HG02885 (cell line): ENCODE results near the gene POLR3C.
A peak's percentile ranks its signal among the peaks of the same experiment; 100 is the strongest.
"Not testable (repeated sequence)": the region's sequence is repeated elsewhere in the genome, so short reads cannot be mapped to it uniquely, and the experiment has no call there.

ENCODE experiments used
- ATAC-seq: cut with Tn5 transposase; IDR thresholded peaks from one replicate; pipeline ENCODE4 v1.9.1; 2021; ENCODE audit warnings: mild to moderate bottlenecking; ENCODE audit not compliant: unreplicated experiment, poor library complexity

POLR3C gene, protein sequence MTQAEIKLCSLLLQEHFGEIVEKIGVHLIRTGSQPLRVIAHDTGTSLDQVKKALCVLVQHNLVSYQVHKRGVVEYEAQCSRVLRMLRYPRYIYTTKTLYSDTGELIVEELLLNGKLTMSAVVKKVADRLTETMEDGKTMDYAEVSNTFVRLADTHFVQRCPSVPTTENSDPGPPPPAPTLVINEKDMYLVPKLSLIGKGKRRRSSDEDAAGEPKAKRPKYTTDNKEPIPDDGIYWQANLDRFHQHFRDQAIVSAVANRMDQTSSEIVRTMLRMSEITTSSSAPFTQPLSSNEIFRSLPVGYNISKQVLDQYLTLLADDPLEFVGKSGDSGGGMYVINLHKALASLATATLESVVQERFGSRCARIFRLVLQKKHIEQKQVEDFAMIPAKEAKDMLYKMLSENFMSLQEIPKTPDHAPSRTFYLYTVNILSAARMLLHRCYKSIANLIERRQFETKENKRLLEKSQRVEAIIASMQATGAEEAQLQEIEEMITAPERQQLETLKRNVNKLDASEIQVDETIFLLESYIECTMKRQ

DNA sequence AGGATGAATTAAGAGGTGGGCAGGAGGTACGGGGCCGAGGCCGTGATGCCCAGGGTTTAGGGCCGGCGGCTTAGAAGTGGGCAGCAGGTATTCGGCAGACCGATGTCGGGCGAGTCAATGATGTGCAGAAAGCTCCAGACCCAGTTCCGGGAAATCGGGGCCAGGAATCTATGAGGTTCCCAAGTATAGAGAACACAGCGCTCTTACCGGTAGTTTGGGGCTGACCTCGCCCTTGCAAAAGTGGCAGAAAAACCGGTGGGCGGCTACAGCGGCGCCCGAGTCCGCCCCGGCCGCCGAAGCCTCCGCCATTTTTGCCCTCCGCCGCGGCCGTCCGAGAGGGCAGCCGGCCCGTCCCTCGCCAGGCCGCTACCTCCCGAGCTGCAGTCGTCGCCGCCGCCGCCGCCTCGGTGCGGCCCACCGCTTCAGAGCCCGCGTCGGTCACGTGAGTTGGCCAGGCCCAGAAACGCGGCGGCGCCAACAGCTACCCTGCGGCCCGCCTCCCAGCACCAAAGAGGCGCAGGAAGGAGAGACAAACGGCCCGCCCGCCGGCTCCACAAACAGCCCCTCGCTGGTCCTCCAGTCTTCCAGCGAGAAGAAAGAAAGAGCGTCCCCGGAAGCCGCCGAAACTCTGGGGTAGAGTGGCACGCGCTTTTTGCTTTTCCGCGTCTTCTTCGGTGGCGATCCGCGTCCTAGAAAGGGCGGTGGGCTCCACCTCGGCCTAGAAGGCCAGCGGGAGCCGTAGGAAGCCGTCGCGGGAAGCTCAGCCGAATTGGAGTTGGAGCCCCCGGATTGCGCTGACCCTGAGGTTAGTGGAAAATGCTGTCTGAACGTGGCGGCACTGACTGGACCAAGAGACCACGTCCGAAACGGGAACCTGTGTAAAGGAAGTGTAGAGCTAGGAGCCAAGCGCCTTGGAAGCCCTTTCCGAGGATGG, at the start of gene POLR3C, which contains the start of gene RNF115:
Gene POLR3C, plus strand, starts transcription at position 636 of the 934 bp plus-strand sequence. CDS start 1,577 bp downstream, outside the sequence.
Gene RNF115, minus strand, starts transcription at position 531 of the 934 bp plus-strand sequence. Its CDS starts 222 bp downstream, at position 309.
- ATAC-seq, result peak; percentile 86

DNA sequence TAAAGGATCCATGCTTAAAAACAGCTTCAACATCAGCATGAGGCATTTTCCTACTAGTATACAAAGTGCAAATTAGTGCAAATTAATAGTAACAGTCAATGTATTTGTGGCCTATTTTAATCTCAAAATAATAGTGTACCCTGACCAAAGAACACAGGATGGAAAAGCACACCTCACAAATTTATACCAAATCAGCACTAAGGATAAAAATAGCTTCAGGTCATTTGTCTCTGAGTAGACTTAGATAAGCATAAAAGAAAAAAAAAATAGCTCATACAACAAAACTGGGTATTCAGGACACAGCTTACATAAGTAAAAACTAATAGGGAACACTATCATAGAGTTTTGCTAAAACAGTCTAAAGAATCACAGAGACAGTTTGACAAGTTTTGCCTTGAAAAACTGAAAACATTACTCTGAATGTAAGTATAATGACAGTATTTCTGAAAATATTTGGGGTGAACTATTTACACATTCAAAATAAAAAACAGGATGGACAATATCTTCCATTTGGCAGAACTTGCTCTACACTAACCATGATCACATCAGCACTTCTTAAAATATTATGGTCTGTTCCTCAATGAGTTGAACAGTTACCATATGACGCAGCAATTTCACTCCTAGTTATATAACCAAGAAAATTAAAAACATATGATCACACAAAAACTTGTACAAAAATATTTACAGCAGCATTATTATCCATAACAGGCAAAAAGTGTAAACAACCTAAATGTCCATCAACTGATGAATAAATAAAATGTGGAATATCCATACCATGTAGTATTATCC, 46.4 kb upstream of the POLR3C start:
- ATAC-seq, result no peak

DNA sequence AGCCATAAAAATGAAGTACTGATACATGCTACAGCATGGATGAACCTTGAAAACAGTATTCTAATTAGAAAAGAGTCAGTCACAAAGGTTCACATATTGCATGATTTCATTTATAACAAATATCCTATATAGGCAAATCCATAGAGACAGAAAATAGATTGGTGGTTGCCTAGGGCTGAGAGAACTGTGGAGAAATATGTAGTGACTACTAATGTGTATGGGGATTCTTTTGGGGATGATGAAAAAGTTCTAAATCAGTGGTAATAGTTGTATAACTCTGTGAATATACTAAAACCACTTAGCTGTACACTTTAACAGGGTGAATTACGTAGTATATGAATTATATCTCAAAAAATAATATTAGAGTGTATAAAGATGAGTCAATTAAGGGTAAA, 45.9 kb upstream of the POLR3C start:
- no peak for ATAC-seq

DNA sequence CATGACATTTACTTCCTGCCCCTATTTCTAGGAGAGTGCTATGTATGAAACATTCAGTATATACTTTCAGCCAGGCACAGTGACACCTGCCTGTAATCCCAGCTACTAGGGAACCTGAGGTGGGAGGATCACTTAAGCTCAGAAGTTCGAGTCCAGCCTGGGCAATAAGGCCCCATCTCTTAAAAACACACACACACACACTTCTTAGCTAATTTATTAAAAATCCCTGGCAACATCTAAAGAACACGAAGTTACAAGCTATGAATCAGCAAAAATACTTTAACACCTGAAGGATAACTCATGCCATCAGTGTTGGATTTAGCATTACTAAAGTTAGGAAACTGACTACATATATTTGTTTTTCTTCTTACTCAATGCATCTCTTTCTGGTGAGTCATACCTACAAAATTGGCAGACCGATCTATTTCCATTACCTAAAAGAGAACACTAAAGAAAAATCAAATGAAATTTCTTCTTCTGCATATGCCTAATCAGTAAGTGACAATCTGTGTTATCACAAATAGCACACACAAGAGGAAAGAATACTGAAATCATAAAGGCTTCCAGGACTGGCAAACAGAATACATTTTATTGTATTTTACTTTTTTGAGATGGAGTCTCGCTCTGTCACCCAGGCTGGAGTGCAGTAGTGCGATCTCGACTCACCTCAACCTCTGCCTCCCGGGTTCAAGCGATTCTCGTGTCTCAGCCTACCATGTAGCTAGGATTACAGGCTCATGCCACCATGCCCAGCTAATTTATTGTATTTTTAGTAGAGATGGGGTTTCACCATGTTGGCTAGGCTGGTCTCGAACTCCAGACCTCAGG, 41.5 kb upstream of the POLR3C start:
- ATAC-seq, result no peak

DNA sequence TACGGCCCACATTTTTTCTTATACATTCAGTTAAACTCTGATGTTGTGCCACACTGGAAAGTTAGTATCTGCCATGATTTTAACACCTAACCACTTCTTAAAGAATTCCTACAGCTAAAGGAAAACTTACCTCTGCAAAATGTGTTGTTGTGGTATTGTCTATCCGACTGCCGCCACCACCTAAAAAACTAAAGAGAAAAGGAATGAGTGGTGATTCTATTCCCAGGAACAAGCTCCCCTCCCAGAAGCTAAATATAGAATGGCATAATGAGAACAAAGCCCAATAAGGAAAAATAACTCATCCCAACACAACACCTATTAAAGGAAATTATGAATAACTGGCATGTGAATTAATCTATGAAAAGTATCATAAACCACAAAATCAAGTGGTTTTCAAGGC, 39.6 kb upstream of the POLR3C start:
- ATAC-seq, result no peak

DNA sequence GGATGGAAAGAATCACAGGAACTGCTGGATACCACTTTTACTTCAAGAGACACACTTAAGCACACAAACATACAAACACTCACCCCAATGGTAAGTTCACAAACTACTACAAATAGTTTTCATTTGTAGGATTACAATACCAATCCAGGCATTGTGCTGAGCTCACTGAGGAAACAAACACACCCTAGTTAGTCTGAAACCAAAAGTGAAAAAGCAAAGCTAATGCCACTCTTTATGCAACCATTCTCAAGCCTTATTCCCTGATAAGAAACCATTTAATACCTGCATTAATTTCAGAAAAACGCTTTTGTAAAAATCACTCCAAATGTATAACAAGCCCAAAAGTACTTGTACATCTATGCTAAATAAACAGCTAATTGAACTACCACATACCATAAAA, 38.5 kb upstream of the POLR3C start:
- ATAC-seq, result no peak

DNA sequence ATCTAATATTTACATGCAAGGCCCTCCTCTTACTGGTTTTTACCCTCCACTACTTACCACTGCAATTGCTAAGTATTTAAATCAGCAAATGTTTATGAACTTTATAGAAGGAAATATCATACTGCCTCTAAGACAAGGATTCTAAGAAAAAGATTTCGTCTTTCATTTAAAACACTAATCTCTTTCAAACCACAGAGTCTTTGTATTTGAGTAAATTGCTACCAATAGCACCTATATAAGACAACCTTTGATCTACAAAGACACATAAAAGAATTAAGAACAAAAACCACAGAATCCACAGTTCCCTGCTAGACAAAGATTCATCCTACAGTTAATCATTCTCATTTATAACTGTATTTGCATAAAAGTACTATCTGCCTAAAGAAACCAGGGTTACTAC, 37.7 kb upstream of the POLR3C start:
- no peak for ATAC-seq

DNA sequence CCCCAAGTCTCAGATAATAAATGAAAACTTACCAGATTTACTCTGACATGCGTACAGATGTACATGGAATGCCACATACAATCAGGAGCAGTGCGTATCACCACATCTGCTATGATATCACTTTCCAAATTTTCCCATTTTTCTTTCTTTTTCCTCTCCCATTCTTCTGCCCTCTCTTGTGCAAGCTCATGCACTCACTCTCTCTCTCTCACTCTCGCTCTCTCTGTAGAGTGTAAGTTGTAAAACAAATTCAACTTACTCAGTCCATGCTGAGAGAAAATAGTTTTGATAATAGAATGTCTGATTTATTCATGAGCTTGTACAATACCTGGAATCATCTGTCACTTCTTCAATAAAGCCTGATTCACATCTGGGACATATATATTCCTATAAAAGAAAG, 35.4 kb upstream of the POLR3C start:
- ATAC-seq, result no peak

DNA sequence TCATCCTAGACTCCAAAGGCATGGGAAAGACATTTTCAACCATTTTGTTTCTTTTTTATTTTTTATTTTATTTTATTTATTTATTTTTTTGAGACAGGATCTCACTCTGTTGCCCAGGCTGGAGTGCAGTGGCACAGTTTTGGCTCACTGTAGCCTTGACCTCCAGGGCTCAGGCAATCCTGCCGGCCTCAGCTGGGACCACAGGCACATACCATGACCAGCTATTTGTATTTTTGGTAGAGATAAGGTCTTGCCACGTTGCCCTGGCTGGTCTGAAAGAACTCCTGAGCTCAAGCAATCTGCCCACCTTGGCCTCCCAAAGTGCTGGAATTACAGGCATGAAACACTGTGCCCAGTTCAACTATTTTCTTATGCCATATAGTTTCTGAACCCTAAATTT, 32.1 kb upstream of the POLR3C start:
- not testable (repeated sequence) for ATAC-seq

DNA sequence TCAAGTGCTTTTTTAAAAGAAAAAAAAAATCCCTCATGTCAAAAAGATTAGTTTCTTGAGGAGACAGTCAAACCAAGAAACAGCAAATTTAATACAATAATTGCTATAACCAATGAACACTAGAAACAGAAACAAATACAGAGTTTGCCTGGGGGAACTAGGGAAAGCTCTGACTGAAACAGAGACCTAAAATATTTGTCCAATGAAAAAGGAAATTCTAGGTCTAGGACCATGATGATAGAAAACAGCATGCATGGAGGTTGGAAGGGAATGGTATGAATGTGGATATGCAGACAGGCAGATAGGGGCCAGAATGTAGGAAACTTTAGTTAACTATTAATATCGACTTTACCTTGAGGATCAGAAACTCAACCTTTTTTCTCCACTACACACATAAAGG, 31.5 kb upstream of the POLR3C start:
- ATAC-seq, result no peak

DNA sequence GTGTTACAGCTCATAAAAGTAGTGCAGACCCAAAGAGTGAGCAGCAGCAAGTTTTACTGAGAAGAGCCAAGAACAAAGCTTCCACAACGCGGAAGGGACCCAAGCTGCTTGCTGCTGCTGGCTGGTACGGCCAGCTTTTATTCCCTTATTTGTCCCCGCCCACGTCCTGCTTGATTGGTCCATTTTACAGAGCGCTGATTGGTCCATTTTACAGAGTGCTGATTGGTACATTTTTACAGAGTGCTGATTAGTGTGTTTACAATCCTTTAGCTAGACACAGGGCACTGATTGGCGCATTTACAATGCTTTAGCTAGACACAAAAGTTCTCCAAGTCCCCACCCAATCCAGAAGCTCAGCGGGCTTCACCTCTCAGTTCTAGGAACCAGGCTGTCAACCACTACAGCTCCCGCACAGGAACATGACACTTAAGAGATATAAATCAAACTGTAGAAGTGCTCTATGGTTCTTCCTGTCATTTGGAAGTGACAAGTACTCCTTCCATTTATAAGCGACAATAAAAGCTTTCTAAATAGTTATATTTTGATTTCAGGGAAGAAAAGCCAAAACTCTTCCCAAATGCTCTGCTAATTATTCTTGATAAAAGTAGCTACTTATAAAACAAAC, 28.6 kb upstream of the POLR3C start:
- no peak for ATAC-seq

DNA sequence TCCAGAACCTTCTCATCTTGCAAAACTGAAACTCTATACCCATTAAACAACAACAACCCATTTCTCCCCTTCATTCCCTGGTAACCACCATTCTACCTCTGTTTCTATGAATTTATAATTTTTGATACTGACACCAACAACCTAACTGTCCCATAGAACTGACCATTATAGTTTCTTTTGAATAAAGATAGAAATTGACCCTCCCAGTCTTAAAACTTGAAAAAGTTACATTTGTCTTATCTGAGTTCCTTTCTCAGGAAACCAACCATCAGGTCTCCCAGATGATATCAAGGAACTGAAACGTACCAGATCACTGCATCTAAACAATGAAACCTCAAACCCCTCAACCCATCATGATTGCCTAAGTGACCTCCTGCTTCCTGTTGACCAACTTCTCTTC, 27.2 kb upstream of the POLR3C start:
- no peak for ATAC-seq

DNA sequence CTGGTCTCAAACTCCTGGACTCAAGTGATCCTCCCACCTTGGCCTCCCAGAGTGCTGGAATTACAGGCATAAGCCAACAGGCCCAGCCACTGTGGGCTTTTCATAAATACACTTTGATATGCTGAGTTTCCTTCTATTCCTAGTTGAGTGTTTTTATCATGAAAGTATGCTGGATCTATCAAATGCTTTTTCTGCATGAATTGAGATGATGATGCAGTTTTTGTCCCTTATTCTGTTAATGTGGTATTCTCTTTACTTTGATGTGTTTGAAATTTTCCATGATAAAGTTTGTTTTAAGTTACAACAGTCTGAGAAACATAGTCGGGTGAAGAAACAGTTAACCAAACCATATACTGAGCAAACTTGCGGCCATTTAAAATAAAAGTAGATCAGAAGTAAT, 24.2 kb upstream of the POLR3C start:
- no peak for ATAC-seq

DNA sequence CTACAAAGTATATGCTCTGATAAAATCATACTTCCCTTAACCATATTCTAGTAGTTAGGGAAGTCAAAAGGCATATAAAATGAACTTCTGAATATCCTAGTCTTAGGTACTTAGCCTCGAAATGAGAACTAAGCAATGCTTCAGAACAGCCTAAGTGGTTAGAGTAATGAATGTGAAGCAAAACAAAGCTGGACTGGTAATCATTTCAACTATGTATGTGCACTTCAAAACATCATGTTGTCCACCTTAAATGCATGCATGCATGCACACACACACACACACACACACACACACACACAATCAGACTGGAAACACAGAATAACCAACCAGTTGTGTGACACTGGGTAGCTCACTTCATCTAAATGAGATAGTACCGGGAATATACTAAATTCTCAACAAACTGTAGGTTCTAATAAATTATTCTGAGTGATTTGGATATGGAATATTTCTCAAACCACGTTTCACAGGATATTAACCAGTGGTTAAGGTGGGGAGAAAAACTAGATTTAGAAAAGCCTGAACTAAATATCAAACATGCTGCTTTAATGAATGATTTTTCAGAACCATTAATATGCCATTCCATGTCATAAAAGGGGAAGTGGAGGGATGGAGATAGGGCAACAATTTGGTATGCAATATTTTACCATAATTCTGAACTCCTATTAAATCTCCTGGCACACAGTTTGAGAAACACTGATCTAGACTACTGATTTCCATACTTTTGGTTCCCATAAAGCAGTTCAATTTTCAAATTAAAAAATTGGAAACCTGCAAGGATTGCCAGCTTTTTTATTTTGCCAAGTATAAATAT, 19.6 kb upstream of the POLR3C start:
- no peak for ATAC-seq

DNA sequence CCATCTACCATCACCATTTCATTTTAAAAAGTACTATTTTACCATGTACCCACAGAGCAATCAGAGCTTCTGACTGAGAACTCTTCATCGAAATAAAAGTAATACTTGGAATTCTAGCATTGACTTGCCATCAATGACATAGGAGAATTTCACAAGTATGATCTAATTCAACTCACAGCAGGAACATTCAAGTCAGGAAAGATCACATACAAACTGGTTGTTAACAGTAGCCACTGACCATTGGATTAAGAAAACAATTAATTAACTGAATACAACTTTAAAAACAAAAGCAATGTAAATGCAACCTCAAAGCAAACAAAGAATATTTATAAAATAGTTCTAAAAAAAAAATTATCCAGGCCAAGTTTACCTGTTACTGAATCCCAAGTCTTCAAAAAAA, 18.9 kb upstream of the POLR3C start:
- no peak for ATAC-seq

DNA sequence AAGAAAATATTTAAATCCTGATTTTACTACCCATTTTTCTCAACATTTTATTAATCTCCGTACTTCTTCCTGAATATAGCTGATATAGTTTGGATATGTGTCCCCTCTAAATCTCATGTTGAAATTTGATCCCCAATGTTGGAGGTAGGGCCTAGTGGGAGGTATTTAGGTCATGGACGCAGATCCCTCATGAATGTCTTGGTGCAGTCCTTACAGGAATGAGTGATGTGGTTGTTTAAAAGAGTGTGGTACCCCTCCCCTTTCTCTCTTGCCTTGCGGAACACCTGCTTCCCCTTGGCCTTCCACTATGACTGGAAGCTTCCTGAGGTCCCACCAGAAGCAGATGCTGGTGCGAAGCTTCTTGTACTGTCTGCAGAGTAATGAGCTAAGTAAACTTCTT, 17.6 kb upstream of the POLR3C start:
- ATAC-seq, result no peak

DNA sequence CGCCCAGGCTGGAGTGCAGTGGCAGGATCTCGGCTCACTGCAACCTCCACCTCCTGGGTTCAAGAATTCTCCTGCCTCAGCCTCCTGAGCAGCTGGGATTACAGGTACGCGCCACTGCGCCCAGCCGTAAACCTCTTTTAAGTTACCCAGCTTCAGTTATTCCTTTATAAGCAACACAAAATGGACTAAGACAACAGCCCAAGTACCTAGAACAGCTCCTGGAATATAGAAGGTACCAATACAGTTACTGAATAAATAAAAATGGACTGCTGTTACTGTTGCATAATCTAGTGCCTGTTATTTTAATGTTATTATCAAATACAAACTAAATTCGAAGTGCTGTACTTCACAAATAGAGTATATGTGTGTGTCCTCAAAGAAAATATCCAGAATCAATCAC, 17.2 kb upstream of the POLR3C start:
- no peak for ATAC-seq
